ENCODE results near the gene SNTA1. TPM values are rescaled to one million over a fixed set of nuclear protein-coding genes. Genes with fewer than 3 reads are reported as not detected.

The SNTA1 gene
- total and polyA plus RNA-seq, 2 of the 13 experiments (the other 11 are each of a cell fraction or from before 2014, with no cell fraction given), result 16.4 to 18.3 TPM

DNA sequence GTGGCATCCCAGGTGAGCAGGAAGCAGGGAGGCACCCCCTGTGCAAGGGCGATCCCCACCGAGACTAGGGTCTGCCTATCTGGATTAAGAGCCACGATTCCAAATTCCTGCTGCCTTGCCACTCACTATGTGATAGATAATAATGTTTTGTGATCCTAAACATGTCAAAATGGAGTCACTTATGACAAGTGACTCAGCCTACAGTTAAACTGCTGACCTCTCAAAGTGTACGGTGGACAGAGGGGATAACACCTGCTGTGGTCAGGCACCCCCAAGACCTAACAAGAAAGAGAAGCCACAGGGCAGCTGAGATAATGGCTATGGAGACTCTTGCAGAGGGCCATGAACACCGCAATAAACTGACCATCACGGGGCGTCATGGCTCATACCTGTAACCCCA is 16.0 kb upstream of the SNTA1 start (continued):
- TF ChIP-seq, protein P1, sequence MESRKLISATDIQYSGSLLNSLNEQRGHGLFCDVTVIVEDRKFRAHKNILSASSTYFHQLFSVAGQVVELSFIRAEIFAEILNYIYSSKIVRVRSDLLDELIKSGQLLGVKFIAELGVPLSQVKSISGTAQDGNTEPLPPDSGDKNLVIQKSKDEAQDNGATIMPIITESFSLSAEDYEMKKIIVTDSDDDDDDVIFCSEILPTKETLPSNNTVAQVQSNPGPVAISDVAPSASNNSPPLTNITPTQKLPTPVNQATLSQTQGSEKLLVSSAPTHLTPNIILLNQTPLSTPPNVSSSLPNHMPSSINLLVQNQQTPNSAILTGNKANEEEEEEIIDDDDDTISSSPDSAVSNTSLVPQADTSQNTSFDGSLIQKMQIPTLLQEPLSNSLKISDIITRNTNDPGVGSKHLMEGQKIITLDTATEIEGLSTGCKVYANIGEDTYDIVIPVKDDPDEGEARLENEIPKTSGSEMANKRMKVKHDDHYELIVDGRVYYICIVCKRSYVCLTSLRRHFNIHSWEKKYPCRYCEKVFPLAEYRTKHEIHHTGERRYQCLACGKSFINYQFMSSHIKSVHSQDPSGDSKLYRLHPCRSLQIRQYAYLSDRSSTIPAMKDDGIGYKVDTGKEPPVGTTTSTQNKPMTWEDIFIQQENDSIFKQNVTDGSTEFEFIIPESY (CRISPR knock-in tag; IDR thresholded peaks at IDR 0.05), result no peak
- no peak for TF ChIP-seq PHF20 (CRISPR knock-in tag; IDR thresholded peaks at IDR 0.05)
- no peak for TF ChIP-seq ZNF674 (CRISPR knock-in tag; IDR thresholded peaks at IDR 0.05; ENCODE audit: low read depth)
- TF ChIP-seq, protein P2, sequence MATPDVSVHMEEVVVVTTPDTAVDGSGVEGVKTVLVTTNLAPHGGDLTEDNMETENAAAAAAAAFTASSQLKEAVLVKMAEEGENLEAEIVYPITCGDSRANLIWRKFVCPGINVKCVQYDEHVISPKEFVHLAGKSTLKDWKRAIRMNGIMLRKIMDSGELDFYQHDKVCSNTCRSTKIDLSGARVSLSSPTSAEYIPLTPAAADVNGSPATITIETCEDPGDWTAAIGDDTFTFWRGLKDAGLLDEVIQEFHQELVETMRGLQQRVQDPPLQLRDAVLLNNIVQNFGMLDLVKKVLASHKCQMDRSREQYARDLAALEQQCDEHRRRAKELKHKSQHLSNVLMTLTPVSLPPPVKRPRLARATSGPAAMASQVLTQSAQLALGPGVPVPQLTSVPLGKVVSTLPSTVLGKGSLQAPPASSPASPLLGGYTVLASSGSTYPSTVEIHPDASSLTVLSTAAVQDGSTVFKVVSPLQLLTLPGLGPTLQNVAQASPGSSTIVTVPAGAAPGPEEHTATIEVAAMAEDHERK (CRISPR knock-in tag; IDR thresholded peaks at IDR 0.05; ENCODE audit: low read depth), result no peak
- TF ChIP-seq POLR2AphosphoS5 (IDR thresholded peaks at IDR 0.05; ENCODE audit: low read depth, low read length), result no peak
- TF ChIP-seq ZNF570 (CRISPR knock-in tag; IDR thresholded peaks at IDR 0.05; ENCODE audit: borderline replicate concordance), result no peak
- TF ChIP-seq, protein P3, sequence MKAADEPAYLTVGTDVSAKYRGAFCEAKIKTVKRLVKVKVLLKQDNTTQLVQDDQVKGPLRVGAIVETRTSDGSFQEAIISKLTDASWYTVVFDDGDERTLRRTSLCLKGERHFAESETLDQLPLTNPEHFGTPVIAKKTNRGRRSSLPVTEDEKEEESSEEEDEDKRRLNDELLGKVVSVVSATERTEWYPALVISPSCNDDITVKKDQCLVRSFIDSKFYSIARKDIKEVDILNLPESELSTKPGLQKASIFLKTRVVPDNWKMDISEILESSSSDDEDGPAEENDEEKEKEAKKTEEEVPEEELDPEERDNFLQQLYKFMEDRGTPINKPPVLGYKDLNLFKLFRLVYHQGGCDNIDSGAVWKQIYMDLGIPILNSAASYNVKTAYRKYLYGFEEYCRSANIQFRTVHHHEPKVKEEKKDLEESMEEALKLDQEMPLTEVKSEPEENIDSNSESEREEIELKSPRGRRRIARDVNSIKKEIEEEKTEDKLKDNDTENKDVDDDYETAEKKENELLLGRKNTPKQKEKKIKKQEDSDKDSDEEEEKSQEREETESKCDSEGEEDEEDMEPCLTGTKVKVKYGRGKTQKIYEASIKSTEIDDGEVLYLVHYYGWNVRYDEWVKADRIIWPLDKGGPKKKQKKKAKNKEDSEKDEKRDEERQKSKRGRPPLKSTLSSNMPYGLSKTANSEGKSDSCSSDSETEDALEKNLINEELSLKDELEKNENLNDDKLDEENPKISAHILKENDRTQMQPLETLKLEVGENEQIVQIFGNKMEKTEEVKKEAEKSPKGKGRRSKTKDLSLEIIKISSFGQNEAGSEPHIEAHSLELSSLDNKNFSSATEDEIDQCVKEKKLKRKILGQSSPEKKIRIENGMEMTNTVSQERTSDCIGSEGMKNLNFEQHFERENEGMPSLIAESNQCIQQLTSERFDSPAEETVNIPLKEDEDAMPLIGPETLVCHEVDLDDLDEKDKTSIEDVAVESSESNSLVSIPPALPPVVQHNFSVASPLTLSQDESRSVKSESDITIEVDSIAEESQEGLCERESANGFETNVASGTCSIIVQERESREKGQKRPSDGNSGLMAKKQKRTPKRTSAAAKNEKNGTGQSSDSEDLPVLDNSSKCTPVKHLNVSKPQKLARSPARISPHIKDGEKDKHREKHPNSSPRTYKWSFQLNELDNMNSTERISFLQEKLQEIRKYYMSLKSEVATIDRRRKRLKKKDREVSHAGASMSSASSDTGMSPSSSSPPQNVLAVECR (CRISPR knock-in tag; IDR thresholded peaks at IDR 0.05; ENCODE audit: borderline replicate concordance), result no peak
- TF ChIP-seq SKI (IDR thresholded peaks at IDR 0.05; ENCODE audit: partially characterized antibody), result no peak
- no peak for TF ChIP-seq ZNF703 (CRISPR knock-in tag; IDR thresholded peaks at IDR 0.05; ENCODE audit: borderline replicate concordance)
- TF ChIP-seq GATAD1 (CRISPR knock-in tag; IDR thresholded peaks at IDR 0.05), result no peak
- no peak for TF ChIP-seq BCL6 (CRISPR knock-in tag; IDR thresholded peaks at IDR 0.05)
